Panc1 (cell line): Measurements from ENCODE around the gene TCTN1.

Experiments
- TCF7L2 ChIP-seq: IDR thresholded peaks from 2 replicates; pipeline ENCODE4 v1.6.1; 2011; ENCODE audit warnings: mild to moderate bottlenecking, low read depth, low read length, inconsistent platforms
- TF ChIP-seq, protein P1 (sequence below): fragments of 450-650 bp; IDR thresholded peaks from 2 replicates; pipeline ENCODE4 v1.5.1; 2017; ENCODE audit warnings: mild to moderate bottlenecking
- TF ChIP-seq, protein P2 (sequence below), 2 experiments: IDR thresholded peaks; 2 replicates each; pipeline ENCODE4 v1.6.1; 2011 to 2012; ENCODE audit warnings: low read depth in 2 of 2, control low read depth in 1 of 2, low read length in 1 of 2, mild to moderate bottlenecking in 1 of 2, moderate library complexity in 1 of 2; ENCODE audit not compliant: insufficient read depth in 1 of 2

DNA sequence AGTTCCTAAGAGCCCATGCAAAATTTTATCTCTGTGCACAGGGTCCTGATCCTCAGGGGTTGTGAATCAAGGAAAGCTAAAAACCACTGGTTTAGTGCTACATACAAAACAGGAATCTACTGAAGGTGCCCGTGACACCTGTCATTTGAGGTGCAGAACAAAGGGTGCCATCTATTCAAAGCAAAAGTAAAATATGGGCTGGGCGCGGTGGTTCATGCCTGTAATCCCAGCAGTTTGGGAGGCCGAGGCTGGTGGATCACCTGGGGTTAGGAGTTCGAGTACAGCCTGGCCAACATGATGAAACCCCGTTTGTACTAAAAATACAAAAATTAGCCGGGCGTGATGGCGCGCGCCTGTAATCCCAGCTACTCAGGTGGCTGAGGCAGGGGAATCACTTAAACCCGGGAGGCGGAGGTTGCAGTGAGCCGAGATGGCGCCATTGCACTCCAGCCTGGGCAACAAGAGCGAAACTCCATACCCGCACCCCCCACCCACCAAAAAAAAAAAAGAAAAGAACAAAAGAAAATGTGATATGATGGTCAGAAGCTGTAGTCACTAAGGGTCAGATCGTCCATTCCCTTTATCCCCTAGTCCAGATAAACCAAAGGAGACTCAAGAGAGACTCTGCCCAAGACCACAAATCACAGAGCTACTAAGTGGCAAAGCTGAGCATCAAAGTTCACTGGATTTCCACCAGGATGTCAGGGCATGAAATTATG, 34.2 kb upstream of the TCTN1 start:
- TF ChIP-seq, protein P1, sequence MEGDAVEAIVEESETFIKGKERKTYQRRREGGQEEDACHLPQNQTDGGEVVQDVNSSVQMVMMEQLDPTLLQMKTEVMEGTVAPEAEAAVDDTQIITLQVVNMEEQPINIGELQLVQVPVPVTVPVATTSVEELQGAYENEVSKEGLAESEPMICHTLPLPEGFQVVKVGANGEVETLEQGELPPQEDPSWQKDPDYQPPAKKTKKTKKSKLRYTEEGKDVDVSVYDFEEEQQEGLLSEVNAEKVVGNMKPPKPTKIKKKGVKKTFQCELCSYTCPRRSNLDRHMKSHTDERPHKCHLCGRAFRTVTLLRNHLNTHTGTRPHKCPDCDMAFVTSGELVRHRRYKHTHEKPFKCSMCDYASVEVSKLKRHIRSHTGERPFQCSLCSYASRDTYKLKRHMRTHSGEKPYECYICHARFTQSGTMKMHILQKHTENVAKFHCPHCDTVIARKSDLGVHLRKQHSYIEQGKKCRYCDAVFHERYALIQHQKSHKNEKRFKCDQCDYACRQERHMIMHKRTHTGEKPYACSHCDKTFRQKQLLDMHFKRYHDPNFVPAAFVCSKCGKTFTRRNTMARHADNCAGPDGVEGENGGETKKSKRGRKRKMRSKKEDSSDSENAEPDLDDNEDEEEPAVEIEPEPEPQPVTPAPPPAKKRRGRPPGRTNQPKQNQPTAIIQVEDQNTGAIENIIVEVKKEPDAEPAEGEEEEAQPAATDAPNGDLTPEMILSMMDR: no peak
- TF ChIP-seq, protein P2, sequence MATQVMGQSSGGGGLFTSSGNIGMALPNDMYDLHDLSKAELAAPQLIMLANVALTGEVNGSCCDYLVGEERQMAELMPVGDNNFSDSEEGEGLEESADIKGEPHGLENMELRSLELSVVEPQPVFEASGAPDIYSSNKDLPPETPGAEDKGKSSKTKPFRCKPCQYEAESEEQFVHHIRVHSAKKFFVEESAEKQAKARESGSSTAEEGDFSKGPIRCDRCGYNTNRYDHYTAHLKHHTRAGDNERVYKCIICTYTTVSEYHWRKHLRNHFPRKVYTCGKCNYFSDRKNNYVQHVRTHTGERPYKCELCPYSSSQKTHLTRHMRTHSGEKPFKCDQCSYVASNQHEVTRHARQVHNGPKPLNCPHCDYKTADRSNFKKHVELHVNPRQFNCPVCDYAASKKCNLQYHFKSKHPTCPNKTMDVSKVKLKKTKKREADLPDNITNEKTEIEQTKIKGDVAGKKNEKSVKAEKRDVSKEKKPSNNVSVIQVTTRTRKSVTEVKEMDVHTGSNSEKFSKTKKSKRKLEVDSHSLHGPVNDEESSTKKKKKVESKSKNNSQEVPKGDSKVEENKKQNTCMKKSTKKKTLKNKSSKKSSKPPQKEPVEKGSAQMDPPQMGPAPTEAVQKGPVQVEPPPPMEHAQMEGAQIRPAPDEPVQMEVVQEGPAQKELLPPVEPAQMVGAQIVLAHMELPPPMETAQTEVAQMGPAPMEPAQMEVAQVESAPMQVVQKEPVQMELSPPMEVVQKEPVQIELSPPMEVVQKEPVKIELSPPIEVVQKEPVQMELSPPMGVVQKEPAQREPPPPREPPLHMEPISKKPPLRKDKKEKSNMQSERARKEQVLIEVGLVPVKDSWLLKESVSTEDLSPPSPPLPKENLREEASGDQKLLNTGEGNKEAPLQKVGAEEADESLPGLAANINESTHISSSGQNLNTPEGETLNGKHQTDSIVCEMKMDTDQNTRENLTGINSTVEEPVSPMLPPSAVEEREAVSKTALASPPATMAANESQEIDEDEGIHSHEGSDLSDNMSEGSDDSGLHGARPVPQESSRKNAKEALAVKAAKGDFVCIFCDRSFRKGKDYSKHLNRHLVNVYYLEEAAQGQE (IDR thresholded peaks at IDR 0.05; ENCODE audit: insufficient read depth in 1 of 2, low read depth in 2 of 2, low read length in 1 of 2): no peak
- no peak for TF ChIP-seq TCF7L2
